ENCODE measurements around the gene FERD3L. TPM values are rescaled to one million over a fixed set of nuclear protein-coding genes. Genes with fewer than 3 reads are reported as not detected.

Gene FERD3L
- total RNA-seq, 1 donor from 2014 or later = not detected

- Mint-ChIP-seq H3K27me3 (ENCODE audit: low read depth, unreplicated experiment) (peaks cover 61% of the 10 kb centered on the region), H3K4me3 (ENCODE audit: unreplicated experiment) (peak overlapping the region; percentile 17), H3K36me3 (ENCODE audit: low read depth, unreplicated experiment) (no peaks in the 10 kb centered on the region), H3K27ac (ENCODE audit: unreplicated experiment) (no peak overlapping the region), H3K9me3 (ENCODE audit: unreplicated experiment) (peaks cover 3% of the 10 kb centered on the region), H3K4me1 (ENCODE audit: low read depth, unreplicated experiment) (peaks cover 13% of the 10 kb centered on the region)
- Histone ChIP-seq H4K20me1 (ENCODE audit: insufficient read depth, low read length) (peaks cover 4% of the 10 kb centered on the region), H3K4me1 (ENCODE audit: insufficient read depth, low read length) (peaks cover 39% of the 10 kb centered on the region), H3K4me2 (ENCODE audit: low read length) (peak overlapping the region; percentile 95), H3K9me3 (ENCODE audit: insufficient read depth, low read depth, low read length) (no peaks in the 10 kb centered on the region), H3K27ac (ENCODE audit: low read depth, low read length) (peak overlapping the region; percentile 52), H3K79me2 (ENCODE audit: insufficient read depth, low read length) (peaks cover 35% of the 10 kb centered on the region), H3K36me3 (ENCODE audit: insufficient read depth, low read length) (no peaks in the 10 kb centered on the region), H3K9ac (ENCODE audit: low read length) (peak overlapping the region; percentile 93), H2AFZ (ENCODE audit: low read depth, low read length) (no peak overlapping the region), H3K4me3 (ENCODE audit: insufficient read depth, low read depth, low read length) (peak overlapping the region; percentile 94), H3K27me3 (ENCODE audit: insufficient read depth, low read length) (peaks cover 8% of the 10 kb centered on the region)
- peak; percentile 59 for DNase-seq (ENCODE audit: low read depth)
- no peak for FAIRE-seq
- TF ChIP-seq EZH2 (IDR thresholded peaks at IDR 0.05; ENCODE audit: insufficient read depth, low read length) = no peak
- TF ChIP-seq CTCF (IDR thresholded peaks at IDR 0.05; ENCODE audit: insufficient read depth, low read depth, low read length) = no peak
Observed at GRCh38 chr7:19114551-19114855, 30.7 kb downstream of the FERD3L start.

GRCh38 chr7:19113855-19114550, 31.2 kb downstream of the FERD3L start:
- peaks cover 4% of the 10 kb centered on the region for H4K20me1 ChIP-seq (ENCODE audit: insufficient read depth, low read length)
- peak overlapping the region; percentile 52 for H3K27ac ChIP-seq (ENCODE audit: low read depth, low read length)
- H3K9ac ChIP-seq (ENCODE audit: low read length) = peak overlapping the region; percentile 93
- TF ChIP-seq EZH2 (IDR thresholded peaks at IDR 0.05; ENCODE audit: insufficient read depth, low read length) (no peak), CTCF (IDR thresholded peaks at IDR 0.05; ENCODE audit: insufficient read depth, low read depth, low read length) (no peak)
- peaks cover 6% of the 10 kb centered on the region for H3K27me3 ChIP-seq (ENCODE audit: insufficient read depth, low read length)
- no peak overlapping the region for H2AFZ ChIP-seq (ENCODE audit: low read depth, low read length)
- peak overlapping the region; percentile 94 for H3K4me3 ChIP-seq (ENCODE audit: insufficient read depth, low read depth, low read length)
- Mint-ChIP-seq H3K27ac (ENCODE audit: unreplicated experiment) (no peak overlapping the region), H3K9me3 (ENCODE audit: unreplicated experiment) (peaks cover 6% of the 10 kb centered on the region), H3K27me3 (ENCODE audit: low read depth, unreplicated experiment) (peaks cover 62% of the 10 kb centered on the region), H3K36me3 (ENCODE audit: low read depth, unreplicated experiment) (no peaks in the 10 kb centered on the region), H3K4me3 (ENCODE audit: unreplicated experiment) (peak overlapping the region; percentile 17), H3K4me1 (ENCODE audit: low read depth, unreplicated experiment) (peaks cover 9% of the 10 kb centered on the region)
- DNase-seq (ENCODE audit: low read depth) = peak; percentile 56
- no peaks in the 10 kb centered on the region for H3K36me3 ChIP-seq (ENCODE audit: insufficient read depth, low read length)
- no peaks in the 10 kb centered on the region for H3K9me3 ChIP-seq (ENCODE audit: insufficient read depth, low read depth, low read length)
- H3K4me2 ChIP-seq (ENCODE audit: low read length) = peak overlapping the region; percentile 95
- FAIRE-seq = no peak
- H3K79me2 ChIP-seq (ENCODE audit: insufficient read depth, low read length) = peaks cover 35% of the 10 kb centered on the region
- peaks cover 35% of the 10 kb centered on the region for H3K4me1 ChIP-seq (ENCODE audit: insufficient read depth, low read length)

- Histone ChIP-seq H3K9ac (ENCODE audit: low read length) (no peak overlapping the region), H2AFZ (ENCODE audit: low read depth, low read length) (no peak overlapping the region), H3K4me1 (ENCODE audit: insufficient read depth, low read length) (peaks cover 31% of the 10 kb centered on the region), H4K20me1 (ENCODE audit: insufficient read depth, low read length) (peaks cover 4% of the 10 kb centered on the region), H3K36me3 (ENCODE audit: insufficient read depth, low read length) (no peaks in the 10 kb centered on the region), H3K27ac (ENCODE audit: low read depth, low read length) (no peak overlapping the region), H3K4me2 (ENCODE audit: low read length) (peak overlapping the region; percentile 95), H3K4me3 (ENCODE audit: insufficient read depth, low read depth, low read length) (peak overlapping the region; percentile 0), H3K9me3 (ENCODE audit: insufficient read depth, low read depth, low read length) (no peaks in the 10 kb centered on the region), H3K79me2 (ENCODE audit: insufficient read depth, low read length) (peaks cover 35% of the 10 kb centered on the region), H3K27me3 (ENCODE audit: insufficient read depth, low read length) (peaks cover 6% of the 10 kb centered on the region)
- DNase-seq (ENCODE audit: low read depth) = no peak
- H3K27ac Mint-ChIP-seq (ENCODE audit: unreplicated experiment) = no peak overlapping the region
- no peak overlapping the region for H3K4me3 Mint-ChIP-seq (ENCODE audit: unreplicated experiment)
- FAIRE-seq = no peak
- H3K27me3 Mint-ChIP-seq (ENCODE audit: low read depth, unreplicated experiment) = peaks cover 68% of the 10 kb centered on the region
- TF ChIP-seq EZH2 (IDR thresholded peaks at IDR 0.05; ENCODE audit: insufficient read depth, low read length) = no peak
- no peak for TF ChIP-seq CTCF (IDR thresholded peaks at IDR 0.05; ENCODE audit: insufficient read depth, low read depth, low read length)
- no peaks in the 10 kb centered on the region for H3K36me3 Mint-ChIP-seq (ENCODE audit: low read depth, unreplicated experiment)
- peaks cover 9% of the 10 kb centered on the region for H3K4me1 Mint-ChIP-seq (ENCODE audit: low read depth, unreplicated experiment)
- H3K9me3 Mint-ChIP-seq (ENCODE audit: unreplicated experiment) = peaks cover 9% of the 10 kb centered on the region
Observed at GRCh38 chr7:19113002-19113350, 32.2 kb downstream of the FERD3L start.

All from astrocyte (in vitro differentiated cells and primary cell).